ENCODE measurements around the gene MARCKSL1.

- TF ChIP-seq CTCF (IDR thresholded peaks at IDR 0.05) = no peak
- TF ChIP-seq EZH2 (IDR thresholded peaks at IDR 0.05; ENCODE audit: borderline replicate concordance, insufficient read depth, low read depth, low read length, poor library complexity, severe bottlenecking) = no peak
Measured at GRCh38 chr1:32376199-32376598, 40.2 kb upstream of the MARCKSL1 start.

All from B cell (primary cell).